Esophagus muscularis mucosa (tissue), 3 donors: ENCODE measurements around the gene TMTC3.

Source experiments
- CTCF ChIP-seq, 3 experiments: fragments of 200-600 bp in 2 of 3; fragments of 450-650 bp in 1 of 3; sonication (generic) in 2 of 3; IDR thresholded peaks; one replicate each; pipeline ENCODE4 v1.5.1; 2017 to 2019; ENCODE audit warnings: antibody characterized with exemption in 3 of 3, mild to moderate bottlenecking in 2 of 3, moderate library complexity in 1 of 3
- POLR2A ChIP-seq: fragments of 450-650 bp; IDR thresholded peaks from one replicate; pipeline ENCODE4 v1.6.1; 2017; ENCODE audit warnings: antibody characterized with exemption, moderate library complexity, mild to moderate bottlenecking, low read depth
- POLR2AphosphoS5 ChIP-seq, 2 donors: sonication (generic); formaldehyde crosslinking; IDR thresholded peaks; one replicate each; pipeline ENCODE4 v1.6.1; 2017; ENCODE audit warnings: antibody characterized with exemption in 2 of 2

DNA sequence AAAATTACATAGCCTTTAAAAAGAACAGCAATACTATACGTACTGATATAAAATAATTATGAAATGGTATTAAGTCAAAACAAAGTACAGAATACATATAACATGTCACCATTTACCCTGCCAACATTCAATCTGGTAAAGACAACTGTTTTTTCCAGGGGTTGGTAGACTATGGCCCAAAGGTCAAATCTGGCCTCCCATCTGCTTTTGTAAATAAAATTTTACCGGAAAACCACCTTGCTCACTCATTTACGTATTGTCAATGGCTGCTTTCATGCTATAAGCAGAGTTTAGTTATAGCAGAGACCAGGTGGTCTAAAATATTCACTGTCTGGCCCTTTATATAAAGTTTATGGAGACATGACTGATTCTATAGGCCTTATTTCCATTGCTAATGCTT, 14.3 kb upstream of the TMTC3 start:
- TF ChIP-seq CTCF (IDR thresholded peaks at IDR 0.05) (no peak), POLR2A (no peak), POLR2AphosphoS5 (IDR thresholded peaks at IDR 0.05) (no peak)
